ENCODE data around the gene MYO1E.

Gene MYO1E

DNA sequence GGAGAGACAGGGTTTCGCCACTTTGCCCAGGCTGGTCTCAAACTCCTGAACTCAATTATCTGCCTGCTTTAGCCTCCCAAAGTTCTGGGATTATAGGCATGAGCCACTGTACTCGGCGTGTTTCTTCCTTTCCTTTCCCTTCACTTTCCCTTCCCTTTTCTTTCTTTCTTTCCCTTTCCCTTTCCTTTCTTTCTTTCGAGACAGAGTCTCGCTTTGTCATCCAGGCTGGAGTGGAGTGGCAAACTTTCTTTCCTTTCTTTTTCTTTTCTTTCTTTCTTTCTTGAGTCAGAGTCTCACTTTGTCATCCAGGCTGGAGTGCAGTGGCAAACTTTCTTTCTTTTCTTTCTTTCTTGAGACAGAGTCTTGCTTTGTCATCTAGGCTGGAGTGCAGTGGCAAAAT, 183.4 kb downstream of the MYO1E start:
- no peaks in the 10 kb centered on the region for H3K9me3 ChIP-seq (ENCODE audit: control insufficient read depth in 1 of 2, low read length in 2 of 2)
- H3K27ac ChIP-seq (ENCODE audit: low read depth, low read length), result no peak overlapping the region
- no peak overlapping the region for H3K4me3 ChIP-seq (ENCODE audit: low read depth in 1 of 2, low read length in 2 of 2)
- no peaks in the 10 kb centered on the region for H3K4me1 ChIP-seq (ENCODE audit: control insufficient read depth in 1 of 2, insufficient read depth in 2 of 2, low read length in 2 of 2)
- no peak overlapping the region for H3K9ac ChIP-seq (ENCODE audit: low read depth in 1 of 2, low read length in 2 of 2)
- H3K36me3 ChIP-seq (ENCODE audit: control insufficient read depth in 1 of 2, insufficient read depth in 2 of 2, low read length in 2 of 2), result peaks cover 10 to 64% of the 10 kb centered on the region in 2 donors
- no peaks in the 10 kb centered on the region for H3K27me3 ChIP-seq (ENCODE audit: control insufficient read depth in 1 of 2, insufficient read depth in 2 of 2, low read length in 2 of 2)

DNA sequence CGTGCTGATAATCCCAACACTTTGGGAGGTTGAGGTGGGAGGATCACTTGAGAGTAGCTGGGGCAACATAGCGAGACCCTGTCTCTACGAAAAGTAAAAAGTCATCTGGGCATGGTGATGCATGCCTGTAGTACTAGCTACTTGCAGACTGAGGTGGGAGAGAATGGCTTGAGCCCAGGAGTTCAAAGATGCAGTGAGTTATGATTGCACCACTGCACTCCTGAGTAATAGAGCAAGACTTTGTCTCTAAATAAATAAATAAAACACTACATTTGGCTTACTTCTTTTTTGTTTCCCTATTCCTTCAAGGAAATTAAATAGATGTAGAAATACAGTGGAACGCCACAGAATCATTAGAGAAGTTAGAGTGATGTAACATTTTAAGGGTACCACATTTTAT, 186.2 kb downstream of the MYO1E start:
- no peaks in the 10 kb centered on the region for H3K4me1 ChIP-seq (ENCODE audit: control insufficient read depth in 1 of 2, insufficient read depth in 2 of 2, low read length in 2 of 2)
- no peak overlapping the region for H3K27ac ChIP-seq (ENCODE audit: low read depth, low read length)
- no peak overlapping the region for H3K9ac ChIP-seq (ENCODE audit: low read depth in 1 of 2, low read length in 2 of 2)
- H3K27me3 ChIP-seq (ENCODE audit: control insufficient read depth in 1 of 2, insufficient read depth in 2 of 2, low read length in 2 of 2), result no peaks in the 10 kb centered on the region
- peaks cover 14 to 61% of the 10 kb centered on the region in 2 donors for H3K36me3 ChIP-seq (ENCODE audit: control insufficient read depth in 1 of 2, insufficient read depth in 2 of 2, low read length in 2 of 2)
- H3K9me3 ChIP-seq (ENCODE audit: control insufficient read depth in 1 of 2, low read length in 2 of 2), result no peaks in the 10 kb centered on the region
- no peak overlapping the region for H3K4me3 ChIP-seq (ENCODE audit: low read depth in 1 of 2, low read length in 2 of 2)

DNA sequence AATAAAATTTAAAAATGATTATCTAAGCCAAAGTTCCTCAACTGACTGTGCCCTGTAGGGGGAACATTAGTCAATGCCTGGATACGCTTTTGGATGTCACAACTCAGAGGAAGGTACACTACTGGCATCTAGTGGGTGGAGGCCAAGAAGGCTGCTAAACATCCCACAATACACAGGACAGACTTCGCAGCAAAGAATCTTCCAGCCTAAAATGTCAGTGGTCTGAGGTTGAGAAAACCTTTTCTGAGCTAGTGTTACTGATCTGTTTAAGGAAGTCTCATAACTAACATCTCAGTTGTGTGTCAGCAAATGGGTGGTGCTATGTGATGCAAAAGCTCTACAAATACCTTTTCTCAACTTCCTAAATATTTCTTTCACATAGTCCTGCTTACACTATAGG, 186.9 kb downstream of the MYO1E start:
- no peak overlapping the region for H3K27ac ChIP-seq (ENCODE audit: low read depth, low read length)
- no peaks in the 10 kb centered on the region for H3K9me3 ChIP-seq (ENCODE audit: control insufficient read depth in 1 of 2, low read length in 2 of 2)
- H3K36me3 ChIP-seq (ENCODE audit: control insufficient read depth in 1 of 2, insufficient read depth in 2 of 2, low read length in 2 of 2), result peaks cover 16 to 57% of the 10 kb centered on the region in 2 donors
- no peak overlapping the region for H3K4me3 ChIP-seq (ENCODE audit: low read depth in 1 of 2, low read length in 2 of 2)
- H3K4me1 ChIP-seq (ENCODE audit: control insufficient read depth in 1 of 2, insufficient read depth in 2 of 2, low read length in 2 of 2), result no peaks in the 10 kb centered on the region
- no peaks in the 10 kb centered on the region for H3K27me3 ChIP-seq (ENCODE audit: control insufficient read depth in 1 of 2, insufficient read depth in 2 of 2, low read length in 2 of 2)
- no peak overlapping the region for H3K9ac ChIP-seq (ENCODE audit: low read depth in 1 of 2, low read length in 2 of 2)

DNA sequence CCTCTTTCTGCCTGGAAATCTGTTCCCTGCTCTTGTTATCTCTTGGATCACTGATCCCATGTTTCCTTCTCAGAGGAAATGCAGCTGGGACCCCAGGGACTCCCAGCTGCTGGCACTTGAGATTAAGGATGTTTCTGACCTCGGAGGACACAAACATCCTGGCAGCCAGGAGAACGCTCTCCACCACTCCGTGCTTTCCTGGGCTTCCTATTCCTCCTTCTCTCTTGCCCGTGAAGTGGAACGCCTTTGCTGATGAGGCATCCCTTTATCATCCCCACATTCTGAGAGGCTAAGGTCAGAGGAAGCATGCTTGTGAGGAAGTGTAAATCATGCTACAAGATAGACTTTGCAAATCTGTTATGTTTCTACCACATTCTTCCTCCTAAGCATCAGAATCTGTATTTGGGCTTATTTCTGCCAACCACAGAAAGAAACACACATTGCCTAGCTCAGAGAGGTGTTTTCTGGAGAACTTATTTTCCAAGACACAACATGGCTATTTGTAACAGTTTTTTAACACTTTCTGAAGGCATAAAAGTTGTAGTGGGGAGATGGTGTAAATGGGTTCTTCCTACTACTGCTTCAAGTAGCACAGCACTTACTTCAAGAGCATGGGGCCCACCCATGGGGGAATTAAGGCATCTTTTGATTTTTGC, 191.6 kb downstream of the MYO1E start:
- Histone ChIP-seq H3K4me3 (ENCODE audit: low read depth in 1 of 2, low read length in 2 of 2) (no peak overlapping the region), H3K9me3 (ENCODE audit: control insufficient read depth in 1 of 2, low read length in 2 of 2) (no peaks in the 10 kb centered on the region), H3K36me3 (ENCODE audit: control insufficient read depth in 1 of 2, insufficient read depth in 2 of 2, low read length in 2 of 2) (peaks cover 15 to 56% of the 10 kb centered on the region in 2 donors), H3K27me3 (ENCODE audit: control insufficient read depth in 1 of 2, insufficient read depth in 2 of 2, low read length in 2 of 2) (no peaks in the 10 kb centered on the region), H3K27ac (ENCODE audit: low read depth, low read length) (no peak overlapping the region), H3K4me1 (ENCODE audit: control insufficient read depth in 1 of 2, insufficient read depth in 2 of 2, low read length in 2 of 2) (no peaks in the 10 kb centered on the region), H3K9ac (ENCODE audit: low read depth in 1 of 2, low read length in 2 of 2) (no peak overlapping the region)

DNA sequence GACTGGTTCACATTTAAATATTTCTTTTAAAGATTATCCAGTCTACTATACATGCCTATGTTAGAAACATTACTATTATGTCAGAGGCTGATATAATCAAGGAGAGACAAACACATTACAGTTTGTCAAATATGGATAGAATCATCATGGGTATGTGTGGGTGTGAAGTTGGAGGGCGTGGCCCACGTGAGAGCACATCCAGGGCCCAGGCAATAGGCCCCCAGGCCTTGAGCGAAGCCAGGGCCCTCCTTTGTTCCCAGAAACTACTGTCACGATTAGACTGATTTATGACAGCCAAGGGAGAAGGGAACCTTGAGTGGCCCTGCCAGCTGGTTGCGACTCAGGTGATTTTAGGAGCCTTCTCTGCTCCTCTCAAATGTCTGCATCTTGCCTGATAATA, 193.0 kb downstream of the MYO1E start:
- Histone ChIP-seq H3K27ac (ENCODE audit: low read depth, low read length) (no peak overlapping the region), H3K36me3 (ENCODE audit: control insufficient read depth in 1 of 2, insufficient read depth in 2 of 2, low read length in 2 of 2) (peaks cover 15 to 52% of the 10 kb centered on the region in 2 donors), H3K27me3 (ENCODE audit: control insufficient read depth in 1 of 2, insufficient read depth in 2 of 2, low read length in 2 of 2) (no peaks in the 10 kb centered on the region), H3K9me3 (ENCODE audit: control insufficient read depth in 1 of 2, low read length in 2 of 2) (no peaks in the 10 kb centered on the region), H3K9ac (ENCODE audit: low read depth in 1 of 2, low read length in 2 of 2) (no peak overlapping the region), H3K4me1 (ENCODE audit: control insufficient read depth in 1 of 2, insufficient read depth in 2 of 2, low read length in 2 of 2) (peaks cover 5 to 12% of the 10 kb centered on the region in 2 donors), H3K4me3 (ENCODE audit: low read depth in 1 of 2, low read length in 2 of 2) (no peak overlapping the region)

DNA sequence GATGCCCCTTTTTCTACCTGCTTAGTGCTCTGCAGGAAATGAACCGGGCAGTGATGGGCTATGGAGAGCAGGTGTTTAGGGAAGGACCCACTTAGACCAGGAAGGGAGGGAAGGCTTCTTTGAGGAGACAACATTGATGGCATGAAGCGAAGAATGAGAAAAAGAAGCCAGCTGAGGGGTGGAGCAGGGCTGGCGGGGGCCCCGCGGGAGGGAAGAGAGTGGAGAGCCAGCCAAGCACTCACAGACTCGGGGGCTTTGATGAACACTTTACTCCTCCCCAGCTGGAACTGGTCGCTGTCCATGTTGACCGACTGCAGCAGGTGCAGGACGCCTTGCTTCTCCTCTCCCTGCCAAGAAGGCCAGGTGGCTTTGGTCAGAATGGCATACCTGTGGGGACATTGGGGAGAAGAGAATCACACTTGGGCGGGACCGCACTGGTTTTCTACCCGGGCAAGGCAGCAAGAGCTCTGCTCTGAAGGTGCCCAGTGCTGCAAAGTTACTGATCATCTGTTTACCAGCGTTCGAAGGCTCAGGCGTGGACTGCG, 194.4 kb downstream of the MYO1E start:
- Histone ChIP-seq H3K9ac (ENCODE audit: low read depth in 1 of 2, low read length in 2 of 2) (no peak overlapping the region), H3K36me3 (ENCODE audit: control insufficient read depth in 1 of 2, insufficient read depth in 2 of 2, low read length in 2 of 2) (peaks cover 20 to 56% of the 10 kb centered on the region in 2 donors), H3K27me3 (ENCODE audit: control insufficient read depth in 1 of 2, insufficient read depth in 2 of 2, low read length in 2 of 2) (no peaks in the 10 kb centered on the region), H3K27ac (ENCODE audit: low read depth, low read length) (no peak overlapping the region), H3K4me1 (ENCODE audit: control insufficient read depth in 1 of 2, insufficient read depth in 2 of 2, low read length in 2 of 2) (peaks cover 5 to 14% of the 10 kb centered on the region in 2 donors), H3K4me3 (ENCODE audit: low read depth in 1 of 2, low read length in 2 of 2) (no peak overlapping the region), H3K9me3 (ENCODE audit: control insufficient read depth in 1 of 2, low read length in 2 of 2) (no peaks in the 10 kb centered on the region)

DNA sequence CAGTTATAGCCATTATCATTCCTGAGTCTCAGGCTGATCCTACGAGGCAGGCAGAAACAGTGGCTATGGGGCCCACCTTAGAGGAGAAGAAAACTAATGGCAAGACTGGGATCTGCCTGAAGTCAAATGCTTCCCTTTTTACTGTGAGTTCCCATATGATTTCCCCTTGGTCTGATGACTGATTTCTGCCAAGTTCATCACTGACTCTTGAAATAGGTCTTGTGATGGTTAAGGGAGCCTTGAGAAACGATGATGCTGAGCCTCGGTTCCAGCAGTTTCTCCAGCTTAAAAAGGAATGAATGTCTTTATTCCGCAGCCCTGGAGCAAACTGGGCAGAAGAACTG, 195.4 kb downstream of the MYO1E start:
- Histone ChIP-seq H3K9ac (ENCODE audit: low read depth in 1 of 2, low read length in 2 of 2) (no peak overlapping the region), H3K27me3 (ENCODE audit: control insufficient read depth in 1 of 2, insufficient read depth in 2 of 2, low read length in 2 of 2) (no peaks in the 10 kb centered on the region), H3K36me3 (ENCODE audit: control insufficient read depth in 1 of 2, insufficient read depth in 2 of 2, low read length in 2 of 2) (peaks cover 20 to 52% of the 10 kb centered on the region in 2 donors), H3K9me3 (ENCODE audit: control insufficient read depth in 1 of 2, low read length in 2 of 2) (no peaks in the 10 kb centered on the region), H3K4me1 (ENCODE audit: control insufficient read depth in 1 of 2, insufficient read depth in 2 of 2, low read length in 2 of 2) (peaks cover 5 to 14% of the 10 kb centered on the region in 2 donors), H3K27ac (ENCODE audit: low read depth, low read length) (no peak overlapping the region), H3K4me3 (ENCODE audit: low read depth in 1 of 2, low read length in 2 of 2) (no peak overlapping the region)

DNA sequence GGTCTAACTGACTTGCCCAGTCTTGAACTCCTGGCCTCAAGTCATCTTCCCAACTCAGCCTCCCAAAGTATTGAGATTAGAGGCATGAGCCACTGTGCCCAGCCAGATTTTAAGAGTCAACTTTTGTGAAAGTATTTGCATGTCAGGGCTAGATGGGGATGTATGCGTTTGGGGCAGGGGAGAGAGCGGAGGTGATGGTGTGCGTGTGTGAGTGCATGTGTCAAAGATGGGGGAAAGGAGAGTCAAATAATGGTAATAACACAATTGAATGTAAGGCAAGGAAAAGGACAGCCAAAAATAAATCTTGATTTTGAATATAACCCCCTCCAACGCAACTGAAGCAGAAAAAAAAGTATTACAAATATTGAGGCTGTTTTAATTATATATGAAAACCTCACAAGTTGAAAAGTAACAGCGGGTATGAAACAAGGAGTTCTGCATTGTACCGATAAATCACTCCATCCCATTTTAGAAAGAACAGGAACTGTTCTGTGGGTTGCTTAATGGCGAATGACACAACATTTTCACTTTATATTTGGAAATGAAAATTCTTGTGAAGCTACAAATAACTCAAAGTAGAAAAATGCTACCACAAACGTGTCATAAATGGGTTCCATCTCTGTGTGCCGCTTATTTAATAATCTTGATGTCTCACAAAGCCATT, 195.9 kb downstream of the MYO1E start:
- peaks cover 5 to 14% of the 10 kb centered on the region in 2 donors for H3K4me1 ChIP-seq (ENCODE audit: control insufficient read depth in 1 of 2, insufficient read depth in 2 of 2, low read length in 2 of 2)
- H3K4me3 ChIP-seq (ENCODE audit: low read depth in 1 of 2, low read length in 2 of 2), result no peak overlapping the region
- H3K9ac ChIP-seq (ENCODE audit: low read depth in 1 of 2, low read length in 2 of 2), result no peak overlapping the region
- H3K27me3 ChIP-seq (ENCODE audit: control insufficient read depth in 1 of 2, insufficient read depth in 2 of 2, low read length in 2 of 2), result no peaks in the 10 kb centered on the region
- peaks cover 18 to 55% of the 10 kb centered on the region in 2 donors for H3K36me3 ChIP-seq (ENCODE audit: control insufficient read depth in 1 of 2, insufficient read depth in 2 of 2, low read length in 2 of 2)
- H3K27ac ChIP-seq (ENCODE audit: low read depth, low read length), result no peak overlapping the region
- H3K9me3 ChIP-seq (ENCODE audit: control insufficient read depth in 1 of 2, low read length in 2 of 2), result no peaks in the 10 kb centered on the region

DNA sequence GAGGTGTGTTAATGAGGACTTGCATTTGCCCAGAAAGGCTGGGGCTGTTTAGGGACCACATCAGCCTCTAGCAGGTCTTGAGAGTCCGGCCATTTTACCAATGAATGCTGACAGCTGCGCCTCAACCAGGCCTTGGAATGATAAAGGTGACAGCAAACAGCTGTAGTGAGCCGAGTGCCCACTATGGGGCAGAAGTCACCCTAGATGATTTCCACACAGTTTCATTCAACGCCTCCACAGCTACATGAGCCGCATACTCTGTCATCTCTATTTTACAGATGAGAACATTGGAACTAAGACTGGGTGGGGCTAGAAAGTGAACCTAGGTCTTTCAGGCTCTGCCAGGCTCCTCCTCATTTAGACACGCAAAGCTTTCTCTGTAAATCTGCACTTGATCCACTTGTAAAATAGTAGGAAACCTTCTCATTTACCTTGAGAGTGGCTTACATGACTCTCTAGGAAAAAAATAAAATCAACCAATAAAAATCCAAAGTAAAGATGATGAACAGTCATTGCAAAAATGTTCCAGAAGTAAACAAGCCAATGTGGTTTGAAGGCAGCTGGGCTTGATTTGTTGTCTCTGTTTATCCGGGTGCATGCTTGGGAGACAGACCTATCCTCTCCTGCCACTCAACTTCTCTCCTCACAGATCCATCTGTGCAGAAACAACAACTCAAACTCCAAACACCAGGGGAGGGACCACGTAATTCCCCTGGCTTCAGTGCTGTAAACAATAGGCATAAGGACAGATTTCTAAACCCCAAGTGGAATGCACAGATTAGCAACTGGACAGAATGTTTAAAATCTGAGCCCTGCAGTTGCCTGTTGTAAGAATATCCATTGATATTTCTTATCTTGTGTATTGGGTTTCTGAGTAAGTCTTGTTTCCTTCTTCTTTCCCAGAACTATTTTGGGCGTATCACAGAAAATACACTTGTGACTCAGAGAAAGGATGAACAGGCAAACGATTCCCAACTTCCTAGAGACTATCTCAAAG, 197.5 kb downstream of the MYO1E start:
- H3K27ac ChIP-seq (ENCODE audit: low read depth, low read length), result no peak overlapping the region
- H3K36me3 ChIP-seq (ENCODE audit: control insufficient read depth in 1 of 2, insufficient read depth in 2 of 2, low read length in 2 of 2), result peaks cover 29 to 67% of the 10 kb centered on the region in 2 donors
- H3K4me1 ChIP-seq (ENCODE audit: control insufficient read depth in 1 of 2, insufficient read depth in 2 of 2, low read length in 2 of 2), result peaks cover 5 to 14% of the 10 kb centered on the region in 2 donors
- no peaks in the 10 kb centered on the region for H3K27me3 ChIP-seq (ENCODE audit: control insufficient read depth in 1 of 2, insufficient read depth in 2 of 2, low read length in 2 of 2)
- no peaks in the 10 kb centered on the region for H3K9me3 ChIP-seq (ENCODE audit: control insufficient read depth in 1 of 2, low read length in 2 of 2)
- H3K4me3 ChIP-seq (ENCODE audit: low read depth in 1 of 2, low read length in 2 of 2), result no peak overlapping the region
- H3K9ac ChIP-seq (ENCODE audit: low read depth in 1 of 2, low read length in 2 of 2), result peak overlapping the region in 1 of 2 donors; percentile 28

Data from duodenal mucosa (tissue), 2 donors.